KMS-11 (cell line): ENCODE data around the gene XRCC3.
"Not testable (repeated sequence)": the region's sequence is repeated elsewhere in the genome, so short reads cannot be mapped to it uniquely, and the experiment has no call there.

Experiments used
- H2AFZ ChIP-seq: fragments of 200-600 bp; sonication (generic); 2 replicates; pipeline ENCODE4 v1.6.1; 2016; ENCODE audit warnings: antibody characterized with exemption, mixed run types, low read depth
- H3K27ac ChIP-seq: fragments of 200-600 bp; sonication (generic); 2 replicates; pipeline ENCODE4 v1.6.1; 2016; ENCODE audit warnings: mild to moderate bottlenecking, mixed run types
- H3K27me3 ChIP-seq: fragments of 200-600 bp; sonication (generic); 2 replicates; pipeline ENCODE4 v1.6.1; 2017; ENCODE audit warnings: mild to moderate bottlenecking, low read depth, mixed run types, moderate library complexity; ENCODE audit not compliant: insufficient read depth
- H3K36me3 ChIP-seq: fragments of 200-600 bp; sonication (generic); 2 replicates; pipeline ENCODE4 v1.6.1; 2017; ENCODE audit warnings: mild to moderate bottlenecking, mixed run types; ENCODE audit not compliant: insufficient read depth
- H3K4me1 ChIP-seq: fragments of 200-600 bp; sonication (generic); 2 replicates; pipeline ENCODE4 v1.6.1; 2016; ENCODE audit warnings: mild to moderate bottlenecking, low read depth, mixed run types; ENCODE audit not compliant: poor library complexity, severe bottlenecking
- H3K4me2 ChIP-seq: fragments of 200-600 bp; sonication (generic); 2 replicates; pipeline ENCODE4 v1.7.0; 2016; ENCODE audit warnings: mild to moderate bottlenecking, mixed run types
- H3K4me3 ChIP-seq: fragments of 200-600 bp; sonication (generic); IDR thresholded peaks from 2 replicates; pipeline ENCODE4 v1.6.1; 2017; ENCODE audit warnings: low read depth, low read length, mixed read lengths; ENCODE audit not compliant: insufficient read depth
- H3K79me2 ChIP-seq: fragments of 200-600 bp; sonication (generic); 2 replicates; pipeline ENCODE4 v1.6.1; 2016; ENCODE audit warnings: low read depth, mixed run types; ENCODE audit not compliant: insufficient read depth
- H3K9ac ChIP-seq: fragments of 200-600 bp; sonication (generic); 2 replicates; pipeline ENCODE4 v1.6.1; 2016; ENCODE audit warnings: mild to moderate bottlenecking, mixed run types
- H4K20me1 ChIP-seq: fragments of 200-600 bp; sonication (generic); 2 replicates; pipeline ENCODE4 v1.6.1; 2016; ENCODE audit warnings: mild to moderate bottlenecking, mixed run types; ENCODE audit not compliant: insufficient read depth
- CTCF ChIP-seq: fragments of 200-600 bp; sonication (generic); conservative IDR thresholded peaks from 2 replicates; pipeline ENCODE4 v1.6.1; 2017; ENCODE audit warnings: low read depth, mild to moderate bottlenecking, antibody characterized with exemption, low read length, moderate library complexity, mixed read lengths

The XRCC3 gene

GRCh38 chr14:103693515-103693914, 21.7 kb downstream of the XRCC3 start:
- no peak overlapping the region for H2AFZ ChIP-seq
- no peaks in the 10 kb centered on the region for H3K4me1 ChIP-seq
- H4K20me1 ChIP-seq = no peaks in the 10 kb centered on the region
- no peaks in the 10 kb centered on the region for H3K27me3 ChIP-seq
- H3K4me2 ChIP-seq = no peak overlapping the region
- H3K4me3 ChIP-seq = no peak overlapping the region
- H3K79me2 ChIP-seq = no peaks in the 10 kb centered on the region
- no peak for TF ChIP-seq CTCF
- H3K36me3 ChIP-seq = no peaks in the 10 kb centered on the region
- H3K27ac ChIP-seq = no peak overlapping the region
- no peak overlapping the region for H3K9ac ChIP-seq

GRCh38 chr14:103692871-103693270, 22.4 kb downstream of the XRCC3 start:
- Histone ChIP-seq H3K9ac (no peak overlapping the region), H2AFZ (no peak overlapping the region), H3K4me2 (no peak overlapping the region), H3K27ac (no peak overlapping the region), H3K36me3 (no peaks in the 10 kb centered on the region), H3K4me1 (no peaks in the 10 kb centered on the region), H4K20me1 (no peaks in the 10 kb centered on the region), H3K79me2 (no peaks in the 10 kb centered on the region), H3K27me3 (no peaks in the 10 kb centered on the region), H3K4me3 (no peak overlapping the region)
- no peak for TF ChIP-seq CTCF

GRCh38 chr14:103692159-103692558, 23.1 kb downstream of the XRCC3 start:
- TF ChIP-seq CTCF = no peak
- Histone ChIP-seq H3K79me2 (no peaks in the 10 kb centered on the region), H3K27ac (no peak overlapping the region), H3K4me2 (no peak overlapping the region), H2AFZ (no peak overlapping the region), H3K27me3 (no peaks in the 10 kb centered on the region), H3K9ac (no peak overlapping the region), H3K36me3 (no peaks in the 10 kb centered on the region), H4K20me1 (no peaks in the 10 kb centered on the region), H3K4me3 (no peak overlapping the region), H3K4me1 (no peaks in the 10 kb centered on the region)

- not testable (repeated sequence) for H3K36me3 ChIP-seq, H3K4me3 ChIP-seq, H3K9ac ChIP-seq, H4K20me1 ChIP-seq, H3K79me2 ChIP-seq, H3K27ac ChIP-seq, H2AFZ ChIP-seq, H3K4me1 ChIP-seq, H3K27me3 ChIP-seq, H3K4me2 ChIP-seq
Measured at GRCh38 chr14:103691655-103692054, 23.6 kb downstream of the XRCC3 start.

GRCh38 chr14:103690332-103690731, 24.9 kb downstream of the XRCC3 start:
- H3K4me2 ChIP-seq = no peak overlapping the region
- no peaks in the 10 kb centered on the region for H4K20me1 ChIP-seq
- H3K79me2 ChIP-seq = no peaks in the 10 kb centered on the region
- H3K4me3 ChIP-seq = no peak overlapping the region
- H3K9ac ChIP-seq = no peak overlapping the region
- no peaks in the 10 kb centered on the region for H3K36me3 ChIP-seq
- no peak for TF ChIP-seq CTCF
- H3K27me3 ChIP-seq = no peaks in the 10 kb centered on the region
- no peaks in the 10 kb centered on the region for H3K4me1 ChIP-seq
- H3K27ac ChIP-seq = no peak overlapping the region
- no peak overlapping the region for H2AFZ ChIP-seq
